Colonic mucosa (tissue), 4 donors: ENCODE results near the gene TSPAN10. TPM values are rescaled to one million over a fixed set of nuclear protein-coding genes. Genes with fewer than 3 reads are reported as not detected.

Source experiments
- DNase-seq: peaks from one replicate; pipeline ENCODE4 v3.0.0-alpha.2; 2020
- H3K27ac ChIP-seq: fragments of 200-600 bp; one replicate; pipeline ENCODE4 v1.8.0; 2021
- H3K27me3 ChIP-seq: fragments of 200-600 bp; one replicate; pipeline ENCODE4 v1.8.0; 2021
- H3K36me3 ChIP-seq: fragments of 200-600 bp; one replicate; pipeline ENCODE4 v1.8.0; 2021
- H3K4me1 ChIP-seq: fragments of 200-600 bp; one replicate; pipeline ENCODE4 v1.8.0; 2021; ENCODE audit warnings: mild to moderate bottlenecking
- H3K4me3 ChIP-seq: fragments of 200-600 bp; one replicate; pipeline ENCODE4 v1.8.0; 2021
- H3K9ac ChIP-seq, 2 donors: one replicate each; pipeline ENCODE4 v1.7.0; 2013; ENCODE audit warnings: control low read depth in 2 of 2, low read depth in 2 of 2, low read length in 2 of 2
- H3K9me3 ChIP-seq: fragments of 200-600 bp; one replicate; pipeline ENCODE4 v1.8.0; 2021
- intact Hi-C: fragments of 100-400 bp; cut with DNase I; formaldehyde crosslinking; loops from one replicate; pipeline ENCODE4 v1.14.1; 2022
- total RNA-seq, 2 donors: library from RNA; stranded (reverse); fragmentation: NEBNext Ultra II Directional in 1 of 2; extraction: Animal tissue kit (Norgen Biotek cat#: 25700) in 1 of 2; gene quantifications; one replicate each; pipeline ENCODE4 v1.2.1, GENCODE V29; 2021
- TF ChIP-seq, protein P1 (sequence below): fragments of 200-600 bp; IDR thresholded peaks from one replicate; pipeline ENCODE4 v1.8.0; 2022; ENCODE audit warnings: antibody characterized with exemption, mild to moderate bottlenecking
- donor health status: healthy.
- donor health status: DM: no; HTN: no; CAD: no.
- donor health status: DM: no; HTN: no; CAD: no.

The TSPAN10 gene
- total RNA-seq, 2 donors from 2014 or later: 0.25 to 0.32 TPM

DNA sequence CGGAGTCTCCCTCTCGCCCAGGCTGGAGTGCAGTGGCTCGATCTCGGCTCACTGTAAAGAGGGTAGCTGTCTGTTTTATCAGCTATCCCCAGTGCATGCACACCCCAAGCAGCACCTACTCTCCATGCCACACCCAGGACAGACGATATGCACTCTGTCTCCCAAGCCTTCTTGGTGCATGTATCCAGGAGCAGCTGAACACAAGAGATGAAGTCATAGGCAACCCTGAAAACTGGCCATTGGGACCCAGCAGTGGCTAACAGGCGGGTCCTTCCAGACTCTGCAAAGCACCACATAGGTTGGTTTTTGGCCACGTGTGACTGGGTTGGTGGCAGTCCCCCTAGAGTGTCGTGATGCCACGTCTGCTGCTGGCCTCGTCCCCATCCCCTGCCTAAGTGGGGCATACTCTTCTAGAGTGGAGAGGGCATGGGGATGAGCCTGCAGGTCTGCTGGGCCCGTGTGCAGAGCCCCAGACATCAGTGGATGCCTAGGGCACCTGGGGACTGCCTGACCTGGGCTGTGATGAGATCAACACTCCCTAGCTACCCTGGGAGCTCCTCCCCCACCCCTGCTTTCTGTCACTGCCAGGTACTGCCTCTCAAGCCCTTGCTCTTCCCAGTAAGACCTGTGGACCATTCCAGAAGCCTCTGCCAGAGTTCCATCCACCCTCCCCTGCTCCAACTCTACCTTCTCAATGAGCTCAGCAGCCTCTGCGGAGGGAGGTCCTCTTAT lies 10.0 kb downstream of the TSPAN10 start:
- DNase-seq: no peak
- no peak overlapping the region for H3K27ac ChIP-seq
- TF ChIP-seq, protein P1, sequence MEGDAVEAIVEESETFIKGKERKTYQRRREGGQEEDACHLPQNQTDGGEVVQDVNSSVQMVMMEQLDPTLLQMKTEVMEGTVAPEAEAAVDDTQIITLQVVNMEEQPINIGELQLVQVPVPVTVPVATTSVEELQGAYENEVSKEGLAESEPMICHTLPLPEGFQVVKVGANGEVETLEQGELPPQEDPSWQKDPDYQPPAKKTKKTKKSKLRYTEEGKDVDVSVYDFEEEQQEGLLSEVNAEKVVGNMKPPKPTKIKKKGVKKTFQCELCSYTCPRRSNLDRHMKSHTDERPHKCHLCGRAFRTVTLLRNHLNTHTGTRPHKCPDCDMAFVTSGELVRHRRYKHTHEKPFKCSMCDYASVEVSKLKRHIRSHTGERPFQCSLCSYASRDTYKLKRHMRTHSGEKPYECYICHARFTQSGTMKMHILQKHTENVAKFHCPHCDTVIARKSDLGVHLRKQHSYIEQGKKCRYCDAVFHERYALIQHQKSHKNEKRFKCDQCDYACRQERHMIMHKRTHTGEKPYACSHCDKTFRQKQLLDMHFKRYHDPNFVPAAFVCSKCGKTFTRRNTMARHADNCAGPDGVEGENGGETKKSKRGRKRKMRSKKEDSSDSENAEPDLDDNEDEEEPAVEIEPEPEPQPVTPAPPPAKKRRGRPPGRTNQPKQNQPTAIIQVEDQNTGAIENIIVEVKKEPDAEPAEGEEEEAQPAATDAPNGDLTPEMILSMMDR: no peak
- intact Hi-C loops: no loop called here
- no peak overlapping the region for H3K9ac ChIP-seq
- no peaks in the 10 kb centered on the region for H3K9me3 ChIP-seq
- H3K4me1 ChIP-seq: no peaks in the 10 kb centered on the region
- no peaks in the 10 kb centered on the region for H3K36me3 ChIP-seq
- no peak overlapping the region for H3K4me3 ChIP-seq
- peaks cover 16% of the 10 kb centered on the region for H3K27me3 ChIP-seq

DNA sequence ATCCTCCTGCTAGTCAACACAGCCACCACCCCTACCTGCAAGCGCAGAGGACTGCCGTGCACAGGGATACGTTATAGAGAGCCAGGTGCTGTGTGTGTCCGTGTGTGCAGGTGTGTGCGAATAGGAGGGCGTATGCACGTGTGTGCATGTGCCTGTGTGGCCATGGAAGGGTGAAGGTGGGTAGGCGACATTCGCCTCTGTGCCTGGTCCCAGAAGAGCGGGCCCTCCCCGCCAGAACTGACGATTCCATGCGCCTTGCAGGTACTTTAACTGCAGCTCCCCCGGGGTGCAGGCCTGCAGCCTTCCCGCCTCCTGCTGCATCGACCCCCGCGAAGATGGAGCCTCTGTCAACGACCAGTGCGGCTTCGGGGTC lies 10.6 kb downstream of the TSPAN10 start:
- Histone ChIP-seq H3K4me1 (no peaks in the 10 kb centered on the region), H3K9me3 (no peaks in the 10 kb centered on the region), H3K27me3 (peaks cover 16% of the 10 kb centered on the region), H3K4me3 (no peak overlapping the region), H3K27ac (no peak overlapping the region), H3K9ac (no peak overlapping the region), H3K36me3 (no peaks in the 10 kb centered on the region)
- intact Hi-C loops: no loop called here
- no peak for DNase-seq
- TF ChIP-seq, protein P1: no peak

DNA sequence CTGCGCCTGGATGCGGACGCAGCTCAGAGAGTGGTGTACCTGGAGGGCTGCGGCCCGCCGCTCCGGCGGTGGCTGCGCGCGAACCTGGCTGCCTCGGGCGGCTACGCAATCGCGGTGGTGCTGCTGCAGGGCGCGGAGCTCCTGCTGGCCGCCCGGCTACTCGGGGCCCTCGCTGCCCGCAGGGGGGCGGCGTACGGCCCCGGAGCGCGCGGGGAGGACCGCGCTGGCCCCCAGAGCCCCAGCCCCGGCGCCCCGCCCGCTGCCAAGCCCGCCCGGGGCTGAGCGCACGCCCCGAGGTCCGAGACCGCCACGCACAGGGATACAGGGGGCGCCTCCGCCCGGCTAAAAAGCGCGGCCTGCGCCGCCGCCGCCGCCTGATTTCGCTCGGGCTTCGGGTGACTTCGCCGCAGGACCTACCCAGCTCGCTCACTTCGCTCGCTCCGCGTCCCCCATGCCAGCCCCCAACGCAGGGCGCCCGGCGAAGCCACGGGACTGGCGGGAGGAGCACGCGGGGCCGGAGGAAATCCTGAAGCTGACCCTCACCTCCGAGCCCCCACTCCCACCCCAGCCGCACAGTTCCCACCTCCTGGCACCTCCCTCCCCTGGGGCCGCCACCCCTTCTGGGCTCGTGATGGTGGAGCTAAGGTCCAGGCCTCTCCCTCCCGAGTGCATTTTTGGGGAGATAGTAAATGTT lies 11.2 kb downstream of the TSPAN10 start:
- no peaks in the 10 kb centered on the region for H3K9me3 ChIP-seq
- no peak overlapping the region for H3K9ac ChIP-seq
- H3K27me3 ChIP-seq: peaks cover 16% of the 10 kb centered on the region
- TF ChIP-seq, protein P1: no peak
- H3K36me3 ChIP-seq: no peaks in the 10 kb centered on the region
- H3K4me3 ChIP-seq: no peak overlapping the region
- H3K4me1 ChIP-seq: no peaks in the 10 kb centered on the region
- no peak overlapping the region for H3K27ac ChIP-seq
- no peak for DNase-seq
- intact Hi-C loops: no loop called here

DNA sequence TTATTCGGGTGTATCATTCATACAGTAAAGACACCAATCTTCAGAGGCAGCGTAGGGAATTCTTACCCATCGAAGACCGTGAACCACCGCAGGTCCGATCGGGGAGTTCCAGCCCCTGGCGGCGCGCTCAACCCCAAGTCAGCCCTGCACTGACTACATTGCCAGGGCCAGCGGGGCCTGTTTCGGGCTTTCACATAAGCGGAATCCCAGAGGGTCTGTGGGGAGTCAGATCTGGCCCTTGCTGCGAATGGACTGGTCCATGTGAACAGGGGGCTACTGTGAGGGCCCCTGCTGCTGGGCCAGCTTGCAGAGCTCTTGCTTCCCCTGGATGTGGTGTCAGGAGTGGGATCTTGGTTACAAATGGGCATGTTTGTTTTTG lies 11.7 kb downstream of the TSPAN10 start:
- DNase-seq: no peak

GRCh38 chr17:81650951-81651350 lies 14.0 kb downstream of the TSPAN10 start:
- Histone ChIP-seq H3K36me3 (no peaks in the 10 kb centered on the region), H3K4me3 (no peak overlapping the region), H3K9ac (no peak overlapping the region), H3K4me1 (no peaks in the 10 kb centered on the region), H3K27ac (no peak overlapping the region), H3K9me3 (no peaks in the 10 kb centered on the region), H3K27me3 (peaks cover 16% of the 10 kb centered on the region)
- DNase-seq: no peak
- TF ChIP-seq, protein P1: no peak
- intact Hi-C loops: no loop called here

More for the DNA sequence above, 11.7 kb downstream of the TSPAN10 start:
- H3K9ac ChIP-seq: no peak overlapping the region
- no peaks in the 10 kb centered on the region for H3K9me3 ChIP-seq
- H3K4me1 ChIP-seq: no peaks in the 10 kb centered on the region
- H3K27ac ChIP-seq: no peak overlapping the region
- H3K4me3 ChIP-seq: no peak overlapping the region
- TF ChIP-seq, protein P1: no peak
- intact Hi-C loops: no loop called here
- H3K27me3 ChIP-seq: peaks cover 16% of the 10 kb centered on the region
- H3K36me3 ChIP-seq: no peaks in the 10 kb centered on the region
